HUES6 (cell line): ENCODE data around the gene UBE2F.
"Not testable (repeated sequence)": the region's sequence is repeated elsewhere in the genome, so short reads cannot be mapped to it uniquely, and the experiment has no call there.

Experiments
- H3K27ac ChIP-seq: 2 replicates; pipeline ENCODE4 v1.7.0; 2013; ENCODE audit warnings: low read depth, mild to moderate bottlenecking, low read length, inconsistent platforms
- H3K27me3 ChIP-seq: 2 replicates; pipeline ENCODE4 v1.6.1; 2013; ENCODE audit warnings: low read length; ENCODE audit not compliant: control insufficient read depth, insufficient read depth
- H3K36me3 ChIP-seq: 2 replicates; pipeline ENCODE4 v1.6.1; 2013; ENCODE audit warnings: low read length; ENCODE audit not compliant: control insufficient read depth, insufficient read depth
- H3K4me1 ChIP-seq: 2 replicates; pipeline ENCODE4 v1.6.1; 2013; ENCODE audit warnings: low read length; ENCODE audit not compliant: control insufficient read depth, insufficient read depth
- H3K4me3 ChIP-seq: 2 replicates; pipeline ENCODE4 v1.5.1; 2013; ENCODE audit warnings: low read depth, low read length
- H3K9ac ChIP-seq: one replicate; pipeline ENCODE4 v1.6.1; 2013; ENCODE audit warnings: mild to moderate bottlenecking, low read length
- H3K9me3 ChIP-seq: 2 replicates; pipeline ENCODE4 v1.6.1; 2013; ENCODE audit warnings: low read depth, low read length; ENCODE audit not compliant: control insufficient read depth, insufficient read depth

Gene UBE2F

GRCh38 chr2:237979331-237979730, 12.5 kb downstream of the UBE2F start:
- no peak overlapping the region for H3K27ac ChIP-seq
- peaks cover 24% of the 10 kb centered on the region for H3K36me3 ChIP-seq

DNA sequence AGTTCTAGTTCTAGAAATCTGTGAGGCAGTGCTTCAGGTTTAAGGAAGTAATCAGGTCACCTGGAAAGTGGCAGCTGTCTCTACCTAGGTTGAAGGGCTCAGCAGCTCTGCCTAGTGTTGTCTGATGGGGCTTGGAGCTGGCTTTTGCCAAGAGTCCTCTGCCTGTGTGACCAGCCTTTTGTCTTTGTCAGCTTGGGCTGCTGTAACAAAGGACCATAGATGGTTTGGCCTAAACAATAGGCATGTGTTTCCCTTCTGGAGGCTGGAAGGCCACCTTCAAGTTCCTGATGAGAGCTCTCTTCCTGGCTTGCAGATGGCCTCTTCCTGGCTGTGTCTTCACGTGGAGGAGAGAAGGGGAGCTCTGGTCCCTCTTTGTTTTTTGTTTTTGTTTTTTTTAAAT, 13.3 kb downstream of the UBE2F start:
- Histone ChIP-seq H3K9ac (no peak overlapping the region), H3K27ac (no peak overlapping the region), H3K4me1 (peaks cover 5% of the 10 kb centered on the region; the same call in 1 of the 2 replicates), H3K27me3 (no peaks in the 10 kb centered on the region), H3K9me3 (no peaks in the 10 kb centered on the region), H3K36me3 (peaks cover 19% of the 10 kb centered on the region), H3K4me3 (no peak overlapping the region)

More at GRCh38 chr2:237979331-237979730, 12.5 kb downstream of the UBE2F start:
- H3K4me1 ChIP-seq = peaks cover 5% of the 10 kb centered on the region; the same call in 1 of the 2 replicates
- H3K9ac ChIP-seq = no peak overlapping the region
- no peaks in the 10 kb centered on the region for H3K27me3 ChIP-seq
- H3K4me3 ChIP-seq = no peak overlapping the region
- H3K9me3 ChIP-seq = no peaks in the 10 kb centered on the region

DNA sequence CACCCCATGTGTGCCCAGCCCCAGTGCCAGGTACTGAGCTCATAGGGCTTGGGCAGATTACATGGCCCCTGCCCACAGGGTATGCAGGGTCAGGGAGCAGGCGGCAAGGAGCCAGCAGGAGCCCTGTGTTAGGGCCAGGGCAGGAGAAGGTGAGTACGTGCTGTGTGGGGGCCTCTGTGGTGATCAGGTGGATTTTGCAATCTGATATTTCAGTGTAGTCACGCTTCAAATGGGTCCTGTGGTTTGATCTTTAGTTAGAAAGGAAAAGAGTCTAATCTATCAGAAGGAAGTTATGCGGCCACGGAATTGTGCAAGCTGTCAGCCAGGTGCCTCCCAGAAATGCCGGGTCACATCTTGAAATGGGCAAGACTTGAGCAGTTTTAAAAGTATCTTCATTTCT, 13.9 kb downstream of the UBE2F start:
- no peak overlapping the region for H3K4me3 ChIP-seq

DNA sequence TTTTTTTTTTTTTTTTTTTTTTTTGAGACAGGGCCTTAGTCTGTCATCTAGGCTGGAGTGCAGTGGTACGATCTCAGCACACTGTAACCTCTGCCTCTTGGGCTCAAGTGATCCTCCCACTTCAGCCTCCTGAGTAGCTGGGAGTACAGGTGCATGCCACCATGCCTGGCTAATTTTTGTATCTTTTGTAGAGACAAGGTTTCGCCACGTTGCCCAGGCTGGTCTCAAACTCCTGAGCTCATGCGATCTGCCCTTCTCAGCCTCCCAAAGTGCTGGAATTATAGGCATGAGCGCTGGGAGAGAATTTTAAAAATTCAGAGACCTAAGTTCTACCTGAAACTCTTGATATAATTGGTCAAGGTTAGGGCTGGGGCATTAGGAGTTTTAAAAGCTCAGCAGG, 14.8 kb downstream of the UBE2F start:
- not testable (repeated sequence) for H3K27me3 ChIP-seq, H3K9me3 ChIP-seq, H3K9ac ChIP-seq, H3K4me3 ChIP-seq, H3K4me1 ChIP-seq, H3K27ac ChIP-seq
- peaks cover 14% of the 10 kb centered on the region for H3K36me3 ChIP-seq

More for the DNA sequence above, 13.9 kb downstream of the UBE2F start:
- no peak overlapping the region for H3K27ac ChIP-seq
- peaks cover 18% of the 10 kb centered on the region for H3K36me3 ChIP-seq
- H3K27me3 ChIP-seq = no peaks in the 10 kb centered on the region
- H3K9me3 ChIP-seq = no peaks in the 10 kb centered on the region
- H3K4me1 ChIP-seq = peaks cover 5% of the 10 kb centered on the region; the same call in 1 of the 2 replicates
- H3K9ac ChIP-seq = no peak overlapping the region

DNA sequence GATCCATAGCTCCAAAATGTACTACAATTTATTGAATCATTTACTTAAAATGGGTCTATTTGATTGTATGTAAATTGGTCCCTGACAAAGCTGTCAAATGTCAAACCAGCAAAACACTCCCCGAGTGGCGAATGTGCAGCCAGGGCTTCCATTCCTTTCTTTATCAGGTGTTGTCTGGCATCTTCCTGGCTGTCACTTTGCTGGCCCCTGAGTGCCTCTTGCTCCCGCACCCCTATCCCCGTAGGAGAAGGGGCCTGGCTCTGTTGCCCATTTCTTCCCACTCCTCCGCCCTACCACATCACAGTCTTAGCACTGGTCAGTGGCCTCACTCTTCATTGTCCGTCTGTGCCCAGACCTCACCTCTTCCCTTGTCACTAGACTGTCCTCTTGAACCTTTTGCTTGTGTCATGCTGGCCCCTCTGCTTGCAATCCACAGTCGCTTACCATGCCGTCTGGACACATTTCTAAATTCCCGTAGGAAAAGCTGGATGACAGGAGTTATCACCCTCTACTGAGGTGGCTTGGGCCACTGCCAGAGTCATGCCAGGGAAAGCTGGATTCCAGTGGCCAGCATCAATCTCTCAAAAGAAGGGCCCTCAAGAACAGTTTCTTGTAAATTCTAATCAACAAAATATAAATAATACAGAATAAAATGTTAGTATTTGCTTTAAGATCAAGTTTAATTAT, 15.4 kb downstream of the UBE2F start:
- H3K27ac ChIP-seq = no peak overlapping the region
- peaks cover 14% of the 10 kb centered on the region for H3K36me3 ChIP-seq
- no peak overlapping the region for H3K4me3 ChIP-seq
- no peaks in the 10 kb centered on the region for H3K27me3 ChIP-seq
- peaks cover 2% of the 10 kb centered on the region; the same call in 1 of the 2 replicates for H3K9me3 ChIP-seq
- peaks cover 5% of the 10 kb centered on the region; the same call in 1 of the 2 replicates for H3K4me1 ChIP-seq
- H3K9ac ChIP-seq = no peak overlapping the region

DNA sequence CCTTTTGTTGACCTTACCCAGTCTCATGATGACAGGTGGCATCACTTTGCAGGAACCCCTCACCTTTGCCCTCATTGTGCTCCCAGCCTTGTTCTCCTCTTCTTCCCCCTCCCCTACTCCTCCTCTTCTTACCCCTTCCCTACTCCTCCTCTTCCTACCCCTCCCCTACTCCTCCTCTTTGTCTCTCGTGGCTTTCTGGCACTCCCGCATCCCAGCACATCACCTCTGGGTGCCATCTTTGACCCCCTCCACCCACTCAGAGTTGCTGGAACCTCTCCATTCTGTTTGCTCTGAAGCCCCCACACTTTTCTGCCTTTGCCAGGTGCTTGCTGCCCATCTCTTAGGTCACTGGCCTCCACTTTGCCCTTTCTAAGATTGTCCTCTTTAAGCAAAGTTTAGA, 17.1 kb downstream of the UBE2F start:
- no peak overlapping the region for H3K4me3 ChIP-seq
- no peaks in the 10 kb centered on the region for H3K27me3 ChIP-seq
- H3K9me3 ChIP-seq = peaks cover 5% of the 10 kb centered on the region; the same call in 1 of the 2 replicates
- no peak overlapping the region for H3K9ac ChIP-seq
- H3K36me3 ChIP-seq = peaks cover 8% of the 10 kb centered on the region
- H3K4me1 ChIP-seq = peaks cover 5% of the 10 kb centered on the region; the same call in 1 of the 2 replicates
- no peak overlapping the region for H3K27ac ChIP-seq

DNA sequence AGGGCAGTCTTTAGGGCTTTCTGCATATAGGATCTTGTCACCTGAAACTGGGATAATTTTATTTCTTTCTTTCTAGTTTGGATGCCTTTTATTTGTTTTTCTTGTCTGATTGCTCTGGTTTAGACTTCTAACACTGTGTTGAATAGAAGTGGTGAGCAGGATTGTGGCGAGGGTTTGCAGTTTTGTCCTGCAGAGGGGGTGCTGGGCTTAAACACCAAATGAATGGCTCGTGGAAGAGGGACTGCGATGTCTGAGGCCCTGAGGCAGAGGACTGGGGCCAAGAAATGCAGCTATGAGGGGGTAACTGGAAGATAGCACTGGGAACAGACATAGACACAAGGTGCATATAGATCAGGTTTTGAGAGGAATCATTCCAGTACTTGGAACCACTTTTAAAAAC, 20.5 kb downstream of the UBE2F start:
- Histone ChIP-seq H3K27me3 (no peaks in the 10 kb centered on the region), H3K27ac (no peak overlapping the region), H3K9me3 (peaks cover 5% of the 10 kb centered on the region; the same call in 1 of the 2 replicates), H3K36me3 (peaks cover 17% of the 10 kb centered on the region), H3K9ac (no peak overlapping the region), H3K4me3 (no peak overlapping the region), H3K4me1 (no peaks in the 10 kb centered on the region)

GRCh38 chr2:237993701-237994100, 26.9 kb downstream of the UBE2F start:
- peaks cover 33% of the 10 kb centered on the region for H3K36me3 ChIP-seq
- no peaks in the 10 kb centered on the region for H3K9me3 ChIP-seq
- H3K9ac ChIP-seq = no peak overlapping the region
- H3K4me3 ChIP-seq = no peak overlapping the region
- no peaks in the 10 kb centered on the region for H3K27me3 ChIP-seq
- H3K27ac ChIP-seq = no peak overlapping the region
- H3K4me1 ChIP-seq = no peaks in the 10 kb centered on the region

DNA sequence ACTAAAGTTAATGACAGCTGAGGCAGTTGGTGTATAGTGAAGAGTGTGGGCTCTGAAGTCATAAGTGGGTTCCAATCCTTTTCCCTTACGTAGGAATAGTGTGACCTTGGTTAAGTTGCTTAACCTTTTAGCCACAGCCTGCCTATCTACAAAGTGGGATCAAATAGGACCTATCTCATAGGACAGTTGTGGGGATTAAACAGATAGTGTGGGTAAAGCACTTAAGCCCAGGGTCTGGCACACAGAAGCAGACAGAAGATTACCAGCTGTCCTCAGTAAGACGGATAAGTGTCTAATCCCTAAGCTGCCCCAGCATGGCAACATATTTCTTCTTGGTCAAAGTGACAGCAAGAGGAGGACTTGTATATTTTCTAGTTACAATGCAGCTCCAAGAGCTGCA, 28.2 kb downstream of the UBE2F start:
- Histone ChIP-seq H3K9ac (no peak overlapping the region), H3K27me3 (no peaks in the 10 kb centered on the region), H3K27ac (no peak overlapping the region), H3K4me1 (no peaks in the 10 kb centered on the region), H3K36me3 (peaks cover 29% of the 10 kb centered on the region), H3K9me3 (no peaks in the 10 kb centered on the region; the same call in 1 of the 2 replicates), H3K4me3 (no peak overlapping the region)

DNA sequence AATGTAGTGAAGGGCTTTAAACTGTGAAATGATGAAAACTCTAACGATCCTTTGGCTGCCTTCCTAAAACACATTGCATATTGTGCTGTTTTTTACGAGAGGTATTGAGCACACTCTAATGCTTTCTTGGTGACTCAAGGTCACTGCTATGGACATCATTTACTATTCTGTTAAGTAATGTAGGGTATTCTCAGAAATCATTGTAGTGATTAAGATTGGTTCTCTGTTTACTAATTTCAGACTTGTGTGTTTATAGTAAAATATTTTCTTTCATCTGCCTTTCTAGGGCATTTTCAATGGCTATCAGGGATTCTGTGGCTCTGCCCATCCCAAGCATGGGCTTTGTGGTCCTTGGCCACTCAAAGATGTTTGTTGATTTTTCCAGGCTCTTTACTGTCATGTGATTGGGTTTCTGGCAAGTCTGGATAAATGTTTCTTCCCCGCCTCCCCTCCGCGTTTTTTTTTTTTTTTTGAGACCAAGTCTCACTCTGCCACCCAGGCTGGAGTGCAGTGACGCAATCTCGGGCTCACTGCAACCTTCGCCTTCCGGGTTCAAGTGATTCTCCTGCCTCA, 29.3 kb downstream of the UBE2F start:
- Histone ChIP-seq H3K27ac (no peak overlapping the region), H3K27me3 (no peaks in the 10 kb centered on the region), H3K36me3 (peaks cover 29% of the 10 kb centered on the region), H3K9me3 (no peaks in the 10 kb centered on the region; the same call in 1 of the 2 replicates), H3K4me3 (no peak overlapping the region), H3K9ac (no peak overlapping the region), H3K4me1 (no peaks in the 10 kb centered on the region)

- Histone ChIP-seq H3K9ac (no peak overlapping the region), H3K9me3 (no peaks in the 10 kb centered on the region; the same call in 1 of the 2 replicates), H3K27me3 (no peaks in the 10 kb centered on the region), H3K36me3 (peaks cover 20% of the 10 kb centered on the region), H3K4me1 (no peaks in the 10 kb centered on the region), H3K4me3 (no peak overlapping the region), H3K27ac (no peak overlapping the region)
Measured at GRCh38 chr2:237997521-237997920, 30.7 kb downstream of the UBE2F start.
